CD14-positive monocyte (primary cell): ENCODE data around the gene YTHDF1. TPM values are rescaled to one million over a fixed set of nuclear protein-coding genes. Genes with fewer than 3 reads are reported as not detected.
A peak's percentile ranks its signal among the peaks of the same experiment; 100 is the strongest.

Experiments used
- DNase-seq, 3 donors: peaks; one replicate each; pipeline ENCODE4 v3.0.0-alpha.2; 2011 to 2022
- H2AFZ ChIP-seq: 2 replicates; pipeline ENCODE4 v1.6.0; 2012; ENCODE audit warnings: mild to moderate bottlenecking, low read depth, low read length, inconsistent platforms; ENCODE audit not compliant: insufficient read depth, poor library complexity, severe bottlenecking
- H3K27ac ChIP-seq, 2 donors: 1 replicate in 1 of 2; 2 replicates in 1 of 2; pipeline ENCODE4 v1.5.1; 2012 to 2013; ENCODE audit warnings: low read length in 2 of 2, control low read depth in 1 of 2, inconsistent platforms in 1 of 2, low read depth in 1 of 2, mild to moderate bottlenecking in 1 of 2
- H3K27me3 ChIP-seq, 2 donors: one replicate each; pipeline versions ENCODE4 v1.6.0 to v1.6.1; 2011 to 2013; ENCODE audit warnings: low read length in 2 of 2; ENCODE audit not compliant: control insufficient read depth in 2 of 2, insufficient read depth in 2 of 2
- H3K36me3 ChIP-seq, 2 donors: replicated peaks in 1 of 2; 1 replicate in 1 of 2; 2 replicates in 1 of 2; pipeline versions ENCODE4 v1.5.1 to v1.6.1; 2012 to 2013; ENCODE audit warnings: low read length in 2 of 2, control low read depth in 1 of 2, inconsistent platforms in 1 of 2, mild to moderate bottlenecking in 1 of 2; ENCODE audit not compliant: insufficient read depth in 2 of 2, control insufficient read depth in 1 of 2
- H3K4me1 ChIP-seq, 2 donors: 1 replicate in 1 of 2; 2 replicates in 1 of 2; pipeline versions ENCODE4 v1.5.1 to v1.6.1; 2012 to 2013; ENCODE audit warnings: low read length in 2 of 2, control low read depth in 1 of 2, inconsistent platforms in 1 of 2, mild to moderate bottlenecking in 1 of 2, moderate library complexity in 1 of 2; ENCODE audit not compliant: insufficient read depth in 2 of 2, control insufficient read depth in 1 of 2
- H3K4me2 ChIP-seq: replicated peaks from 2 replicates; pipeline ENCODE3; 2012; ENCODE audit warnings: low read length, moderate library complexity, mild to moderate bottlenecking; ENCODE audit not compliant: poor library complexity, severe bottlenecking; ENCODE audit errors: extremely low read depth
- H3K4me3 ChIP-seq, 3 experiments: fragments of 200-600 bp in 1 of 3; sonication (generic) in 1 of 3; replicated peaks in 1 of 3; 1 replicate in 2 of 3; 2 replicates in 1 of 3; pipeline ENCODE4 v1.5.1; 2011 to 2013; ENCODE audit warnings: low read length in 3 of 3, mild to moderate bottlenecking in 3 of 3, control low read depth in 2 of 3, low read depth in 2 of 3, inconsistent platforms in 1 of 3, moderate library complexity in 1 of 3
- H3K79me2 ChIP-seq: 2 replicates; pipeline ENCODE4 v1.6.0; 2012; ENCODE audit warnings: mild to moderate bottlenecking, control low read depth, inconsistent platforms, low read length, moderate library complexity; ENCODE audit not compliant: insufficient read depth
- H3K9ac ChIP-seq: 2 replicates; pipeline ENCODE4 v1.6.0; 2017; ENCODE audit warnings: low read length, mild to moderate bottlenecking; ENCODE audit not compliant: insufficient read depth, poor library complexity, severe bottlenecking
- H3K9me3 ChIP-seq, 2 donors: replicated peaks in 1 of 2; 1 replicate in 1 of 2; 2 replicates in 1 of 2; pipeline versions ENCODE4 v1.5.1 to v1.6.1; 2012 to 2013; ENCODE audit warnings: low read length in 2 of 2, control low read depth in 1 of 2; ENCODE audit not compliant: control insufficient read depth in 1 of 2, insufficient read depth in 1 of 2
- H4K20me1 ChIP-seq: 2 replicates; pipeline ENCODE4 v1.6.0; 2012; ENCODE audit warnings: mild to moderate bottlenecking, low read length, control low read depth, moderate library complexity; ENCODE audit not compliant: insufficient read depth
- H3K27ac Mint-ChIP-seq, 7 donors: one replicate each; pipeline ENCODE4 v1.8.0; 2020; ENCODE audit warnings: mild to moderate bottlenecking in 7 of 7, mixed read lengths in 7 of 7, moderate library complexity in 6 of 7, inconsistent platforms in 2 of 7
- H3K27me3 Mint-ChIP-seq, 3 donors: one replicate each; pipeline ENCODE4 v1.8.0; 2021 to 2022; ENCODE audit warnings: low read depth in 3 of 3, mild to moderate bottlenecking in 3 of 3, mixed read lengths in 3 of 3, moderate library complexity in 3 of 3, inconsistent platforms in 1 of 3
- H3K36me3 Mint-ChIP-seq, 2 donors: one replicate each; pipeline ENCODE4 v1.8.0; 2020; ENCODE audit warnings: mixed read lengths in 2 of 2, inconsistent platforms in 1 of 2, mild to moderate bottlenecking in 1 of 2
- H3K4me1 Mint-ChIP-seq: one replicate; pipeline ENCODE4 v1.8.0; 2020; ENCODE audit warnings: mild to moderate bottlenecking, mixed read lengths
- H3K4me3 Mint-ChIP-seq, 2 donors: one replicate each; pipeline ENCODE4 v1.8.0; 2020; ENCODE audit warnings: mild to moderate bottlenecking in 2 of 2, mixed read lengths in 2 of 2, moderate library complexity in 1 of 2
- H3K9me3 Mint-ChIP-seq, 7 donors: one replicate each; pipeline ENCODE4 v1.8.0; 2020 to 2022; ENCODE audit warnings: mixed read lengths in 7 of 7, mild to moderate bottlenecking in 6 of 7, moderate library complexity in 6 of 7, inconsistent platforms in 2 of 7
- WGBS: methylation state at CpG from one replicate; pipeline ENCODE4 v1.1.5; 2013; ENCODE audit warnings: missing lambda C conversion rate; ENCODE audit not compliant: insufficient coverage; 5-methylcytosine and 5-hydroxymethylcytosine counted together
- intact Hi-C, 2 donors: fragments of 100-400 bp; cut with micrococcal nuclease; formaldehyde crosslinking; loops; one replicate each; pipeline versions ENCODE4 v1.15.0 to v1.15.1; 2023
- polyA plus RNA-seq, 3 donors: library from polyadenylated mRNA; depleted of rRNA in 1 of 3; unstranded in 2 of 3; stranded (reverse) in 1 of 3; fragments of 300-500 nt in 2 of 3; fragments of >200 nt in 1 of 3; fragmentation: Illumina TruSeq in 2 of 3; gene quantifications; 1 replicate in 2 of 3; 2 replicates in 1 of 3; pipeline ENCODE4 v1.2.3, GENCODE V29; 2012 to 2021
- TF ChIP-seq, protein P1 (sequence below): fragments of 200-600 bp; IDR thresholded peaks from one replicate; pipeline ENCODE4 v1.8.0; 2022; ENCODE audit warnings: antibody characterized with exemption, mild to moderate bottlenecking

The YTHDF1 gene
- polyA plus RNA-seq, 3 donors = 18.0 to 33.4 (median 25.9) TPM

DNA sequence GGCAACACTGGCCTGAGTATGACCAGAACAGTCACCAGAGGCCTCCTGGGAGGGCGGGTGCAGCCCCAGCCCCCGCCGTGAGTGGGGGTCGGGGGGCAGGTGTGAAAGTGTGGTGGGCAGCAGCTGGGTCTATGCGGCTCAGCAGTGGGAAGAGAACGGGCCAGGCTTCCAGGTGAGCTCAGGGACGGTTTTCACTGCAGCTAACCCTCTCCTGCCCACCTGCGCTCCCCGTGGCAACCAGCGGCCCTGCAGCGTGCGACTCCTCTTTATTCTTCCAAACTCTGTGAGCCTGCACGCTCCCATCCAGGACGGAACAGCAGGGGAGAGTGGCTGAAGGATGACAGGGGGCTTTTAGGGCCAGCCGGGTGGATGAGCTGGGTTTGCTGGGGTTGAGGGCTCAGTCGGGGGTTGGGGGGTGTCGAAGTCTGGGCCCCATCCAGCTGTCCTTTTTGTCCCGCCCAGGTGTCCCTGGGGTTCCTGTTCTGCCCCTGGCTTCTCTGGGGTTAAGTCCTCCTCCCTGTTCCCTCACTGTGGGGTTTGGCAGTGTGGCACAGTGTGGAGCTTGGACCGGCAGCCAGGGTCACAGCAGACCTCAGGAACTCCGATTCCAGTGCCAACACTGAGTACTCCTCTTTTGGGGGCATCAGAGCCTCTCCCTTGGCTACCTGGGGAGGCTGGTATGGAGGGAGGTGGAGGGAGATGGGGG is 18.9 kb upstream of the YTHDF1 start:
- Histone ChIP-seq H3K4me1 (no peaks in the 10 kb centered on the region), H3K27ac (no peak overlapping the region), H3K36me3 (no peaks in the 10 kb centered on the region), H3K9me3 (no peaks in the 10 kb centered on the region), H3K79me2 (no peaks in the 10 kb centered on the region), H2AFZ (no peak overlapping the region), H3K27me3 (peaks cover 2 to 34% of the 10 kb centered on the region in 2 donors), H3K4me3 (no peak overlapping the region), H3K4me2 (no peak overlapping the region), H4K20me1 (no peaks in the 10 kb centered on the region), H3K9ac (no peak overlapping the region)
- H3K27me3 Mint-ChIP-seq = peaks cover 31 to 38% (median 31%) of the 10 kb centered on the region in 3 donors
- intact Hi-C loops = no loop called here
- no peak overlapping the region for H3K4me3 Mint-ChIP-seq
- peak overlapping the region in 1 of 7 donors; percentile 14 for H3K27ac Mint-ChIP-seq
- peaks cover 5% of the 10 kb centered on the region for H3K4me1 Mint-ChIP-seq
- 15% methylated on average over 8 of the region's 20 CpGs for WGBS
- TF ChIP-seq, protein P1, sequence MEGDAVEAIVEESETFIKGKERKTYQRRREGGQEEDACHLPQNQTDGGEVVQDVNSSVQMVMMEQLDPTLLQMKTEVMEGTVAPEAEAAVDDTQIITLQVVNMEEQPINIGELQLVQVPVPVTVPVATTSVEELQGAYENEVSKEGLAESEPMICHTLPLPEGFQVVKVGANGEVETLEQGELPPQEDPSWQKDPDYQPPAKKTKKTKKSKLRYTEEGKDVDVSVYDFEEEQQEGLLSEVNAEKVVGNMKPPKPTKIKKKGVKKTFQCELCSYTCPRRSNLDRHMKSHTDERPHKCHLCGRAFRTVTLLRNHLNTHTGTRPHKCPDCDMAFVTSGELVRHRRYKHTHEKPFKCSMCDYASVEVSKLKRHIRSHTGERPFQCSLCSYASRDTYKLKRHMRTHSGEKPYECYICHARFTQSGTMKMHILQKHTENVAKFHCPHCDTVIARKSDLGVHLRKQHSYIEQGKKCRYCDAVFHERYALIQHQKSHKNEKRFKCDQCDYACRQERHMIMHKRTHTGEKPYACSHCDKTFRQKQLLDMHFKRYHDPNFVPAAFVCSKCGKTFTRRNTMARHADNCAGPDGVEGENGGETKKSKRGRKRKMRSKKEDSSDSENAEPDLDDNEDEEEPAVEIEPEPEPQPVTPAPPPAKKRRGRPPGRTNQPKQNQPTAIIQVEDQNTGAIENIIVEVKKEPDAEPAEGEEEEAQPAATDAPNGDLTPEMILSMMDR = peak; percentile 21
- no peak for DNase-seq
- H3K9me3 Mint-ChIP-seq = peaks cover 0 to 2% (median 0%) of the 10 kb centered on the region in 7 donors
- H3K36me3 Mint-ChIP-seq = no peaks in the 10 kb centered on the region

DNA sequence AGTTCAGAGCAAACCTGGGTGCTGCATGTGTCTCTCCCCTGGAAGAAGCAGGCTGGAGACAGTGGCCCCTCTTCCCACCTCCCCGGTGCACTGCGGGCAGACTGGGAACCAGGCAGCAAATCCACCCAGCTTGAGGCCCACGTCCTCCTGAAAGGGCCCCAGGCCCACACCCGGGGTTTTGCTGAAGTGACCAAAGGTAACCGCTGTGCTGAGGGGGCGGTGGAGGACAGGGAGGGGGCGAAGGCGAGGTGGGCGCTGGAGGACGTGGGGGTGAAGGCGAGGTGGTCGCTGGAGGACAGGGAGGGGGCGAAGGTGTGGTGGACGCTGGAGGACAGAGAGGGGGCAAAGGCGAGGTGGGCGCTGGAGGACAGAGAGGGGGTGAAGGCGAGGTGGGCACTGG is 18.0 kb upstream of the YTHDF1 start:
- H3K4me1 Mint-ChIP-seq = peaks cover 5% of the 10 kb centered on the region
- no peak overlapping the region for H3K4me2 ChIP-seq

More for the DNA sequence above, 18.0 kb upstream of the YTHDF1 start:
- H3K27me3 ChIP-seq = peaks cover 2 to 41% of the 10 kb centered on the region in 2 donors
- no peaks in the 10 kb centered on the region for H3K9me3 ChIP-seq
- no peaks in the 10 kb centered on the region for H4K20me1 ChIP-seq
- no peak overlapping the region for H3K4me3 ChIP-seq
- TF ChIP-seq, protein P1 = no peak
- H2AFZ ChIP-seq = no peak overlapping the region
- DNase-seq = no peak
- H3K4me3 Mint-ChIP-seq = no peak overlapping the region
- H3K9ac ChIP-seq = no peak overlapping the region
- H3K27me3 Mint-ChIP-seq = peaks cover 37 to 47% (median 40%) of the 10 kb centered on the region in 3 donors
- H3K27ac Mint-ChIP-seq = no peak overlapping the region
- H3K36me3 Mint-ChIP-seq = no peaks in the 10 kb centered on the region
- H3K9me3 Mint-ChIP-seq = peaks cover 0 to 2% (median 0%) of the 10 kb centered on the region in 7 donors
- WGBS = 84% methylated on average over 12 of the region's 17 CpGs
- no peaks in the 10 kb centered on the region for H3K79me2 ChIP-seq
- H3K27ac ChIP-seq = no peak overlapping the region
- no peaks in the 10 kb centered on the region for H3K36me3 ChIP-seq
- intact Hi-C loops = no loop called here
- H3K4me1 ChIP-seq = no peaks in the 10 kb centered on the region
